C1 segment of cervical spinal cord (tissue), 14 donors: ENCODE results near the gene CORIN.
"Not testable (repeated sequence)": the region's sequence is repeated elsewhere in the genome, so short reads cannot be mapped to it uniquely, and the experiment has no call there.

Experiments used
- DNase-seq, 14 donors: peaks; one replicate each; lab custom pipeline; 2025; lab: John Stamatoyannopoulos, UW

CORIN gene

GRCh38 chr4:47721485-47721884, 116.4 kb downstream of the CORIN start:
- DNase-seq, result no peak

- DNase-seq, result no peak
Observed at GRCh38 chr4:47720787-47721186, 117.1 kb downstream of the CORIN start.

GRCh38 chr4:47719576-47719975, 118.3 kb downstream of the CORIN start:
- DNase-seq, result no peak

- DNase-seq, result no peak
Observed at GRCh38 chr4:47718696-47719095, 119.2 kb downstream of the CORIN start.

- no peak for DNase-seq
Observed at GRCh38 chr4:47717188-47717587, 120.7 kb downstream of the CORIN start.

- no peak for DNase-seq
Observed at GRCh38 chr4:47715716-47716416, 122.0 kb downstream of the CORIN start.

GRCh38 chr4:47714269-47714668, 123.6 kb downstream of the CORIN start:
- DNase-seq, result no peak

- no peak for DNase-seq
Observed at GRCh38 chr4:47713129-47713834, 124.6 kb downstream of the CORIN start.

GRCh38 chr4:47711646-47712045, 126.2 kb downstream of the CORIN start:
- DNase-seq, result no peak

GRCh38 chr4:47711183-47711582, 126.7 kb downstream of the CORIN start:
- DNase-seq, result no peak

GRCh38 chr4:47706352-47706751, 131.5 kb downstream of the CORIN start:
- not testable (repeated sequence) for DNase-seq

- no peak for DNase-seq
Observed at GRCh38 chr4:47705326-47705981, 132.4 kb downstream of the CORIN start.

GRCh38 chr4:47704693-47705325, 133.1 kb downstream of the CORIN start:
- DNase-seq, result no peak

- no peak for DNase-seq
Observed at GRCh38 chr4:47703956-47704355, 133.9 kb downstream of the CORIN start.

GRCh38 chr4:47703008-47703407, 134.9 kb downstream of the CORIN start:
- no peak for DNase-seq

GRCh38 chr4:47701286-47701685, 136.6 kb downstream of the CORIN start:
- DNase-seq, result no peak

GRCh38 chr4:47698837-47699236, 139.0 kb downstream of the CORIN start:
- DNase-seq, result no peak

- no peak for DNase-seq
Observed at GRCh38 chr4:47696823-47697222, 141.0 kb downstream of the CORIN start.

- no peak for DNase-seq
Observed at GRCh38 chr4:47695260-47695659, 142.6 kb downstream of the CORIN start.

GRCh38 chr4:47694322-47694721, 143.5 kb downstream of the CORIN start:
- no peak for DNase-seq

- DNase-seq, result no peak
Observed at GRCh38 chr4:47692691-47693090, 145.2 kb downstream of the CORIN start.

- not testable (repeated sequence) for DNase-seq
Observed at GRCh38 chr4:47691757-47692383, 146.0 kb downstream of the CORIN start.
